SK-N-SH (cell line): ENCODE data around the gene RAPGEF3. TPM values are rescaled to one million over a fixed set of nuclear protein-coding genes. Genes with fewer than 3 reads are reported as not detected.

Experiments
- CTCF ChIA-PET: fragments of 300-600, 350-600 bp; formaldehyde crosslinking; extraction: SDS; loops from one replicate; lab custom pipeline; 2021; lab: Yijun Ruan, JAX
- POLR2A ChIA-PET: fragments of 350-600 bp; sonication (Branson Sonifier 250); formaldehyde crosslinking; extraction: SDS; loops from one replicate; lab custom pipeline; 2020; ENCODE audit warnings: antibody characterized with exemption, inconsistent platforms; lab: Yijun Ruan, JAX
- DNase-seq: peaks from one replicate; pipeline ENCODE4 v3.0.0; 2012
- H2AFZ ChIP-seq: fragments of 200-600 bp; sonication (generic); 2 replicates; pipeline ENCODE4 v1.8.1; 2016; ENCODE audit warnings: antibody characterized with exemption, mild to moderate bottlenecking, low read depth
- H3F3A ChIP-seq: fragments of 200-600 bp; sonication (generic); replicated peaks from 2 replicates; pipeline ENCODE3; 2016; ENCODE audit warnings: antibody characterized with exemption, mild to moderate bottlenecking; ENCODE audit not compliant: insufficient read depth
- H3K27ac ChIP-seq, 2 experiments: fragments of 200-500 bp in 1 of 2; fragments of 200-600 bp in 1 of 2; sonication (Bioruptor generic) in 1 of 2; sonication (generic), shearing (Covaris generic) in 1 of 2; 2 replicates each; pipeline versions ENCODE4 v1.5.1 to v1.6.1; 2014 to 2016; ENCODE audit warnings: low read depth in 2 of 2, inconsistent platforms in 1 of 2, low read length in 1 of 2, mild to moderate bottlenecking in 1 of 2, mixed read lengths in 1 of 2
- H3K27me3 ChIP-seq: fragments of 200-600 bp; sonication (generic), shearing (Covaris generic); 2 replicates; pipeline ENCODE4 v1.6.1; 2016; ENCODE audit warnings: mixed run types; ENCODE audit not compliant: insufficient read depth
- H3K36me3 ChIP-seq, 2 experiments: fragments of 200-500 bp in 1 of 2; fragments of 200-600 bp in 1 of 2; sonication (Bioruptor generic) in 1 of 2; sonication (generic) in 1 of 2; replicated peaks in 1 of 2; 2 replicates each; pipeline versions ENCODE3 to v1.5.1; 2014 to 2016; ENCODE audit warnings: low read length in 1 of 2, mild to moderate bottlenecking in 1 of 2; ENCODE audit not compliant: insufficient read depth in 2 of 2, control insufficient read depth in 1 of 2
- H3K4me1 ChIP-seq, 2 experiments: fragments of 200-500 bp in 1 of 2; fragments of 200-600 bp in 1 of 2; sonication (Bioruptor generic) in 1 of 2; sonication (generic), shearing (Covaris generic) in 1 of 2; 2 replicates each; pipeline versions ENCODE4 v1.5.1 to v1.6.1; 2014 to 2016; ENCODE audit warnings: low read depth in 1 of 2, low read length in 1 of 2, mixed run types in 1 of 2; ENCODE audit not compliant: insufficient read depth in 2 of 2, control insufficient read depth in 1 of 2
- H3K4me2 ChIP-seq: fragments of 200-600 bp; sonication (generic), shearing (Covaris generic); 2 replicates; pipeline ENCODE4 v1.6.1; 2017; ENCODE audit warnings: mixed run types
- H3K4me3 ChIP-seq, 2 experiments: fragments of 200-500 bp in 1 of 2; fragments of 200-600 bp in 1 of 2; sonication (Bioruptor generic) in 1 of 2; sonication (generic), shearing (Covaris generic) in 1 of 2; 2 replicates each; pipeline versions ENCODE4 v1.5.1 to v1.8.1; 2014 to 2016; ENCODE audit warnings: low read depth in 2 of 2, inconsistent platforms in 1 of 2, low read length in 1 of 2, mild to moderate bottlenecking in 1 of 2, mixed read lengths in 1 of 2, moderate library complexity in 1 of 2
- H3K79me2 ChIP-seq: fragments of 200-600 bp; sonication (generic); 2 replicates; pipeline ENCODE4 v1.8.1; 2017; ENCODE audit warnings: mild to moderate bottlenecking; ENCODE audit not compliant: insufficient read depth
- H3K9ac ChIP-seq: fragments of 200-600 bp; sonication (generic); 2 replicates; pipeline ENCODE4 v1.6.1; 2017; ENCODE audit warnings: mixed run types
- H3K9me2 ChIP-seq: fragments of 200-600 bp; sonication (generic); 2 replicates; pipeline ENCODE4 v1.6.1; 2017; ENCODE audit warnings: mixed run types
- H3K9me3 ChIP-seq: fragments of 200-600 bp; sonication (generic); 2 replicates; pipeline ENCODE4 v1.6.1; 2017; ENCODE audit warnings: mixed run types, mild to moderate bottlenecking, moderate library complexity
- H4K20me1 ChIP-seq: fragments of 200-600 bp; sonication (generic); 2 replicates; pipeline ENCODE4 v1.6.1; 2017; ENCODE audit warnings: mild to moderate bottlenecking, mixed run types; ENCODE audit not compliant: insufficient read depth
- CHD2 ChIP-seq: fragments of 150-350 bp; IDR thresholded peaks from 2 replicates; pipeline ENCODE4 v1.6.1; 2018; ENCODE audit warnings: low read length; ENCODE audit not compliant: partially characterized antibody
- ELF1 ChIP-seq: IDR thresholded peaks from 2 replicates; pipeline ENCODE4 v1.4.0; 2012
- EZH2phosphoT487 ChIP-seq: fragments of 200-600 bp; sonication (generic); IDR thresholded peaks from 2 replicates; pipeline ENCODE4 v1.6.1; 2017; ENCODE audit warnings: low read depth, mixed run types, mild to moderate bottlenecking, antibody characterized with exemption, moderate library complexity, borderline replicate concordance
- FOSL2 ChIP-seq: IDR thresholded peaks from 2 replicates; pipeline ENCODE4 v1.4.0; 2012; ENCODE audit warnings: low read depth, mild to moderate bottlenecking, moderate library complexity, borderline replicate concordance
- FOXM1 ChIP-seq: IDR thresholded peaks from 2 replicates; pipeline ENCODE4 v1.4.0; 2012; ENCODE audit warnings: low read depth, mild to moderate bottlenecking
- GATA2 ChIP-seq: sonication (generic); formaldehyde crosslinking; IDR thresholded peaks from 2 replicates; pipeline ENCODE4 v1.5.0; 2020; ENCODE audit warnings: mild to moderate bottlenecking, missing genetic modification reagents
- JUND ChIP-seq: IDR thresholded peaks from 2 replicates; pipeline ENCODE4 v1.4.0; 2012
- MEF2A ChIP-seq: IDR thresholded peaks from 2 replicates; pipeline ENCODE4 v1.4.0; 2012; ENCODE audit warnings: low read depth, borderline replicate concordance
- MXI1 ChIP-seq: IDR thresholded peaks from 2 replicates; pipeline ENCODE4 v1.6.1; 2012; ENCODE audit warnings: mild to moderate bottlenecking, low read depth, low read length, improper control_type of control experiment
- NFIC ChIP-seq: IDR thresholded peaks from 2 replicates; pipeline ENCODE4 v1.4.0; 2012; ENCODE audit warnings: borderline replicate concordance
- NRF1 ChIP-seq: IDR thresholded peaks from 2 replicates; pipeline ENCODE4 v1.6.1; 2012; ENCODE audit warnings: low read depth, mild to moderate bottlenecking, low read length
- RAD21 ChIP-seq: IDR thresholded peaks from 2 replicates; pipeline ENCODE4 v1.6.1; 2012; ENCODE audit warnings: mild to moderate bottlenecking, low read length
- RCOR1 ChIP-seq: fragments of 150-350 bp; IDR thresholded peaks from 2 replicates; pipeline ENCODE4 v1.6.1; 2017; ENCODE audit warnings: antibody characterized with exemption, low read length
- SIN3A ChIP-seq: IDR thresholded peaks from 2 replicates; pipeline ENCODE4 v1.6.1; 2012; ENCODE audit warnings: low read depth, mild to moderate bottlenecking, low read length, moderate library complexity, borderline replicate concordance
- TAF1 ChIP-seq: IDR thresholded peaks from 2 replicates; pipeline ENCODE4 v1.6.1; 2012; ENCODE audit warnings: low read depth, mild to moderate bottlenecking, low read length, moderate library complexity, borderline replicate concordance
- YY1 ChIP-seq: IDR thresholded peaks from 2 replicates; pipeline ENCODE4 v1.4.0; 2012; ENCODE audit warnings: low read depth, mild to moderate bottlenecking
- WGBS: methylation state at CpG from one replicate; pipeline ENCODE4 v1.1.6; 2017; ENCODE audit warnings: low lambda C conversion rate; 5-methylcytosine and 5-hydroxymethylcytosine counted together
- polyA plus RNA-seq, 3 experiments: library from polyadenylated mRNA; depleted of rRNA; stranded (reverse); fragments of >200 nt; gene quantifications; 2 replicates each; pipeline ENCODE4 v1.2.3, GENCODE V29; 2012
- TF ChIP-seq, protein P1 (sequence below): IDR thresholded peaks from 2 replicates; pipeline ENCODE4; 2012
- TF ChIP-seq, protein P2 (sequence below): fragments of 200-600 bp; sonication (generic); IDR thresholded peaks from 2 replicates; pipeline ENCODE4 v1.6.1; 2017; ENCODE audit warnings: antibody characterized with exemption, mild to moderate bottlenecking, moderate library complexity
- TF ChIP-seq, protein P3 (sequence below): fragments of 150-350 bp; IDR thresholded peaks from 2 replicates; pipeline ENCODE4 v1.6.1; 2017; ENCODE audit warnings: antibody characterized with exemption, low read length, low read depth, borderline replicate concordance
- TF ChIP-seq, protein P4 (sequence below): IDR thresholded peaks from 2 replicates; pipeline ENCODE4 v1.4.0; 2012; ENCODE audit warnings: low read depth

The RAPGEF3 gene
- polyA plus RNA-seq, 1 of the 3 experiments (the other 2 are of a cell fraction): 0.90 TPM

DNA sequence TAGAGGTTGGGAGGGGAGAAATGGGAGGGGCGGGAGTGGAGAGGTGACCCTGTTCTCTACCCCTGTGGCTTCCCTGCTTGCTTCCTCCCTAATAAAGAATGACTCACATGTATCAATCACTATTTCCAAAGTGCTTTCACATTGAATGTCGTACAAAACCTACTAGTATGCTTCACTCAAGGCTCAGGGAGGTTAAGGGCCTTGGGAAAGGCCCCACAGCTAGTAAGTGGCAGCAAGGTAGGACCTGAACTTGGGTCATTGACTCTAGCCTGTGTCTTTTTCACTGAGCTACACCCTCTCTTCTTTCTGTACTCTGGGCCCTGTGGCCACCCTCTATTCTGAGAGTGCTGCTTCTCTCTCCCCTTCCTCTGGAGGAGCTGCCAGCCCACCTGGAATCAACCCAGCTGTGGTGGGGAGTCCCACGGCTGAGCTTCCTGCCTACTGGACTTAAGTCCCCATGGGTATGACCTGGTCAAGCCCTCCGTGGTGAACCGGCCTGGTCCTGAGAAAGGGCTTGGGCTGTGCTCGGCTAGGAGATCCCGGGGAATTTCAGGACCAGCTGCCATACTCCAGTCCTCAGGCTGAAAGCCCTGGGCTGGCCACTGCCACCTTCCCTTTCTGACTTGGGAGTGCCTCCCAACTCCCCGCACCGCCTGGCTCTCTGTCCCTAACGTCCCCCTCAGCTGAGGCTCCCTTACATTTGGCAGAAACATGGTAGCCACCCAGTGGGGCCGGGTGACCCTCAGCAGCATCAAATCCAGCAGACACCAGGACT lies 27.4 kb upstream of the RAPGEF3 start:
- H3K27ac ChIP-seq: no peak overlapping the region
- no peaks in the 10 kb centered on the region for H3K9me3 ChIP-seq
- DNase-seq: no peak
- WGBS: 98% methylated on average over 8 of the region's 11 CpGs
- peaks cover 0 to 5% of the 10 kb centered on the region in 2 experiments; a peak in 1 of 4 replicates for H3K4me1 ChIP-seq
- no peak overlapping the region for H2AFZ ChIP-seq
- H3K9ac ChIP-seq: no peak overlapping the region
- TF ChIP-seq, protein P1, sequence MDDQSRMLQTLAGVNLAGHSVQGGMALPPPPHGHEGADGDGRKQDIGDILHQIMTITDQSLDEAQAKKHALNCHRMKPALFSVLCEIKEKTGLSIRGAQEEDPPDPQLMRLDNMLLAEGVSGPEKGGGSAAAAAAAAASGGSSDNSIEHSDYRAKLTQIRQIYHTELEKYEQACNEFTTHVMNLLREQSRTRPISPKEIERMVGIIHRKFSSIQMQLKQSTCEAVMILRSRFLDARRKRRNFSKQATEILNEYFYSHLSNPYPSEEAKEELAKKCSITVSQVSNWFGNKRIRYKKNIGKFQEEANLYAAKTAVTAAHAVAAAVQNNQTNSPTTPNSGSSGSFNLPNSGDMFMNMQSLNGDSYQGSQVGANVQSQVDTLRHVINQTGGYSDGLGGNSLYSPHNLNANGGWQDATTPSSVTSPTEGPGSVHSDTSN: no peak
- no peak for TF ChIP-seq NRF1
- TF ChIP-seq NFIC: no peak
- no peak for TF ChIP-seq ELF1
- no peak for TF ChIP-seq YY1
- no peak for TF ChIP-seq MEF2A
- TF ChIP-seq MXI1: no peak
- TF ChIP-seq FOXM1: no peak
- TF ChIP-seq, protein P2, sequence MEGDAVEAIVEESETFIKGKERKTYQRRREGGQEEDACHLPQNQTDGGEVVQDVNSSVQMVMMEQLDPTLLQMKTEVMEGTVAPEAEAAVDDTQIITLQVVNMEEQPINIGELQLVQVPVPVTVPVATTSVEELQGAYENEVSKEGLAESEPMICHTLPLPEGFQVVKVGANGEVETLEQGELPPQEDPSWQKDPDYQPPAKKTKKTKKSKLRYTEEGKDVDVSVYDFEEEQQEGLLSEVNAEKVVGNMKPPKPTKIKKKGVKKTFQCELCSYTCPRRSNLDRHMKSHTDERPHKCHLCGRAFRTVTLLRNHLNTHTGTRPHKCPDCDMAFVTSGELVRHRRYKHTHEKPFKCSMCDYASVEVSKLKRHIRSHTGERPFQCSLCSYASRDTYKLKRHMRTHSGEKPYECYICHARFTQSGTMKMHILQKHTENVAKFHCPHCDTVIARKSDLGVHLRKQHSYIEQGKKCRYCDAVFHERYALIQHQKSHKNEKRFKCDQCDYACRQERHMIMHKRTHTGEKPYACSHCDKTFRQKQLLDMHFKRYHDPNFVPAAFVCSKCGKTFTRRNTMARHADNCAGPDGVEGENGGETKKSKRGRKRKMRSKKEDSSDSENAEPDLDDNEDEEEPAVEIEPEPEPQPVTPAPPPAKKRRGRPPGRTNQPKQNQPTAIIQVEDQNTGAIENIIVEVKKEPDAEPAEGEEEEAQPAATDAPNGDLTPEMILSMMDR: no peak
- no peak for TF ChIP-seq GATA2 (CRISPR knock-in tag)
- TF ChIP-seq, protein P3, sequence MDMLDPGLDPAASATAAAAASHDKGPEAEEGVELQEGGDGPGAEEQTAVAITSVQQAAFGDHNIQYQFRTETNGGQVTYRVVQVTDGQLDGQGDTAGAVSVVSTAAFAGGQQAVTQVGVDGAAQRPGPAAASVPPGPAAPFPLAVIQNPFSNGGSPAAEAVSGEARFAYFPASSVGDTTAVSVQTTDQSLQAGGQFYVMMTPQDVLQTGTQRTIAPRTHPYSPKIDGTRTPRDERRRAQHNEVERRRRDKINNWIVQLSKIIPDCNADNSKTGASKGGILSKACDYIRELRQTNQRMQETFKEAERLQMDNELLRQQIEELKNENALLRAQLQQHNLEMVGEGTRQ: no peak
- H3K4me2 ChIP-seq: no peak overlapping the region
- H3K9me2 ChIP-seq: no peaks in the 10 kb centered on the region
- H3K27me3 ChIP-seq: no peaks in the 10 kb centered on the region
- peaks cover 36 to 83% of the 10 kb centered on the region in 2 experiments for H3K36me3 ChIP-seq
- H3K4me3 ChIP-seq: no peak overlapping the region
- no peaks in the 10 kb centered on the region for H3K79me2 ChIP-seq
- H3F3A ChIP-seq: peaks cover 10% of the 10 kb centered on the region
- POLR2A ChIA-PET: no interaction called here
- H4K20me1 ChIP-seq: no peaks in the 10 kb centered on the region
- CTCF ChIA-PET: interaction anchor here (1.0 to 22.9 kb wide), 6 partner anchors 9 to 71 kb away, joined by 3 to 458 read pairs (median 6); no protein-coding TSS in a partner anchor

DNA sequence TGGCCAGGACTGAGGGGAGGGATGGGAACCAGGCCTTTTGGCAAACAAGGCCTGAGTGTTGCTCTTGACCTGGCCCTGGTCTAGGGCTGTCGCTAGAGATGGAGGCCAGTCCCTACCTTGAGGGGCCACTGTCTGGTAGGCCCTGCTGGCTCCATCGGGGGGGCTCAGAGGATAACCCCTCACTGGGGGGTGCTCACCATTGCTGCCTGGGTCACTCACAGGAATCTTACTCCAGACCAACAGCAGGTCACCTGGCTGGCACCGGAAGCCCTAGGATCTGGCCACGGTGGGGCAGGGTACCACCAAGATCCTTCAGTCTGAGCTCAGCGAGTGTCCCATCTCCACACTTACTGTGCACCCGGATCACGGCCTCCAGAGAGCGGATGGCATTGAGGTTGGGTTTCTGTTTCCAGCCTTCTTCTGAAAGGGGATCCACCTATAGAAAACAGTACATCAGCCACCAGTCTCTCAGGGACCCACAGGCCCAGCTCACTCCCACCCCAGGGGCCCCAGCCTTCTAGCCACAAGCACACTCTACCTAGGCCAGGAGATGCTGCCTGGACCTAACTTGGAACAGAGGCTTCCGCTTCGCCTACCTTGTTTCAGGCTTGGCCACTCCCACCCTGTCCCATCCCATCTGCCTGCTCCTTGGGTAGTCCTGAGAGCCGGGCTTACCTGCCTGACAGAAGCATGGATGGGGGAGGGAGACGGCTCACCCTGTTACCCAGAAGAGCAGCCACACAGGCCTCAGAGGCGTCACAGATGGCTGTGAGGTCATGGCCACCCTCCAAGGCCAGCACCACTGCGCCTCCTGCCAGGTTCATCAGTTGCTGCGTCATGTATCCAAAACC lies 26.6 kb upstream of the RAPGEF3 start:
- 92% methylated on average over 6 of the region's 15 CpGs for WGBS
- ChIA-PET POLR2A (no interaction called here), CTCF (interaction anchor here (0.7 to 22.9 kb wide), 7 partner anchors 8 to 70 kb away, joined by 3 to 458 read pairs (median 5); no protein-coding TSS in a partner anchor)
- Histone ChIP-seq H2AFZ (no peak overlapping the region), H3K27ac (no peak overlapping the region), H4K20me1 (no peaks in the 10 kb centered on the region), H3K9ac (no peak overlapping the region), H3K79me2 (no peaks in the 10 kb centered on the region), H3K4me2 (no peak overlapping the region), H3K27me3 (no peaks in the 10 kb centered on the region), H3K4me3 (no peak overlapping the region), H3K36me3 (peaks cover 36 to 75% of the 10 kb centered on the region in 2 experiments), H3K9me3 (no peaks in the 10 kb centered on the region), H3K4me1 (peaks cover 0 to 5% of the 10 kb centered on the region in 2 experiments; a peak in 1 of 4 replicates), H3K9me2 (no peaks in the 10 kb centered on the region), H3F3A (peaks cover 16% of the 10 kb centered on the region)
- DNase-seq: no peak
- no peak for TF ChIP-seq TAF1
- TF ChIP-seq JUND: no peak
- no peak for TF ChIP-seq FOSL2
- TF ChIP-seq SIN3A: no peak
- TF ChIP-seq RCOR1: no peak
- no peak for TF ChIP-seq EZH2phosphoT487
- TF ChIP-seq CHD2: no peak
- TF ChIP-seq, protein P4, sequence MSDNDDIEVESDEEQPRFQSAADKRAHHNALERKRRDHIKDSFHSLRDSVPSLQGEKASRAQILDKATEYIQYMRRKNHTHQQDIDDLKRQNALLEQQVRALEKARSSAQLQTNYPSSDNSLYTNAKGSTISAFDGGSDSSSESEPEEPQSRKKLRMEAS: no peak
- TF ChIP-seq, protein P2: no peak
- TF ChIP-seq RAD21: no peak
- TF ChIP-seq GATA2 (CRISPR knock-in tag): no peak
